Common myeloid progenitor, CD34-positive (primary cell): ENCODE measurements around the gene SAG.

Source experiments
- CTCF ChIA-PET: fragments of 350-600 bp; sonication (Branson Sonifier 250); formaldehyde crosslinking; loops from one replicate; lab custom pipeline; 2021; ENCODE audit warnings: antibody characterized with exemption; lab: Charles Lee
- POLR2A ChIA-PET: fragments of 350-600 bp; sonication (Branson Sonifier 250); formaldehyde crosslinking; loops from one replicate; lab custom pipeline; 2021; ENCODE audit warnings: antibody characterized with exemption; lab: Charles Lee
- DNase-seq, 3 donors: peaks; one replicate each; pipeline versions ENCODE4 v3.0.0 to v3.0.0-alpha.2; 2013
- H3K27ac ChIP-seq, 2 experiments: 1 replicate in 1 of 2; 2 replicates in 1 of 2; pipeline ENCODE4 v1.7.0; 2013; ENCODE audit warnings: inconsistent platforms in 2 of 2, low read length in 2 of 2, mild to moderate bottlenecking in 2 of 2, low read depth in 1 of 2, moderate library complexity in 1 of 2; ENCODE audit not compliant: severe bottlenecking in 2 of 2, insufficient read depth in 1 of 2, poor library complexity in 1 of 2
- H3K27me3 ChIP-seq, 5 experiments: replicated peaks in 2 of 5; 1 replicate in 3 of 5; 2 replicates in 2 of 5; pipeline versions ENCODE4 v1.6.1 to v1.7.0; 2013; ENCODE audit warnings: low read length in 4 of 5, mild to moderate bottlenecking in 2 of 5, moderate library complexity in 2 of 5, inconsistent platforms in 1 of 5; ENCODE audit not compliant: insufficient read depth in 5 of 5, control insufficient read depth in 4 of 5
- H3K36me3 ChIP-seq, 4 experiments: 1 replicate in 2 of 4; 2 replicates in 2 of 4; pipeline versions ENCODE4 v1.6.1 to v1.7.0; 2013; ENCODE audit warnings: low read length in 3 of 4, control low read depth in 1 of 4, mild to moderate bottlenecking in 1 of 4; ENCODE audit not compliant: control insufficient read depth in 4 of 4, insufficient read depth in 4 of 4
- H3K4me1 ChIP-seq, 4 experiments: 1 replicate in 3 of 4; 2 replicates in 1 of 4; pipeline versions ENCODE4 v1.6.1 to v1.7.1; 2013; ENCODE audit warnings: low read length in 3 of 4, mild to moderate bottlenecking in 3 of 4, control low read depth in 1 of 4, inconsistent platforms in 1 of 4, moderate library complexity in 1 of 4; ENCODE audit not compliant: control insufficient read depth in 4 of 4, insufficient read depth in 4 of 4; ENCODE audit errors: control extremely low read depth in 1 of 4
- H3K4me3 ChIP-seq, 7 experiments: 1 replicate in 4 of 7; 2 replicates in 3 of 7; pipeline versions ENCODE4 v1.5.1 to v1.7.0; 2013; ENCODE audit warnings: mild to moderate bottlenecking in 7 of 7, low read length in 6 of 7, moderate library complexity in 6 of 7, inconsistent platforms in 2 of 7, low read depth in 2 of 7, control low read depth in 1 of 7; ENCODE audit not compliant: insufficient read depth in 4 of 7, control insufficient read depth in 1 of 7; ENCODE audit errors: extremely low read depth in 1 of 7
- H3K9me3 ChIP-seq, 5 experiments: 1 replicate in 4 of 5; 2 replicates in 1 of 5; pipeline versions ENCODE4 v1.6.1 to v1.7.1; 2013; ENCODE audit warnings: low read length in 4 of 5, mild to moderate bottlenecking in 2 of 5, inconsistent platforms in 1 of 5, low read depth in 1 of 5, moderate library complexity in 1 of 5; ENCODE audit not compliant: control insufficient read depth in 4 of 5, insufficient read depth in 2 of 5; ENCODE audit errors: control extremely low read depth in 1 of 5
- WGBS: methylation state at CpG from one replicate; pipeline ENCODE4 v1.1.5; 2013; ENCODE audit not compliant: insufficient coverage; 5-methylcytosine and 5-hydroxymethylcytosine counted together

SAG gene

DNA sequence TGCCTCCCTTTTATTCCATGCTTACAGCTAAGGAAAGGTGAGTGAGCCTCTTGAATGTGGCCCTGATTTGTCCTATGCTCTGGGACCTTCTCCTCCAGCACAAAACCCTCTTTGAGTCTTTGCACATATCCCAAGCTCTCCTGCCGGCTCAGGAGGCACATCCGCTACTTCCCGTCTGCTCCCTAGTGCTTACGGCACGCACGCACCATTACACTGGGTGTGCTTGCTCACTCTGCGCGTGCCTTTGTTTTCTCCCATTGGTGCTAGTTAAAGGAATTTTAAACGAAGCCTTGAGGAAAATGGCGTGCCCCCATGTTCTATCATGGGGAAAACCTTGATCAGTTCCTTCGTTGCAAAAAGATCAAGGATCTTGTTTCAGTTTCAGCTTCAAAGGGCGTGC is 38.8 kb downstream of the SAG start:
- WGBS: 98% methylated on average over 12 of the region's 12 CpGs
- ChIA-PET POLR2A (no interaction called here), CTCF (interaction anchor here (1.4 to 2.2 kb wide), 3 partner anchors 9 to 14 kb away, joined by 5 to 6 read pairs (median 5); no protein-coding TSS in a partner anchor)
- Histone ChIP-seq H3K9me3 (no peaks in the 10 kb centered on the region), H3K27ac (no peak overlapping the region), H3K4me1 (peaks cover 20 to 29% (median 26%) of the 10 kb centered on the region in 4 experiments), H3K4me3 (no peak overlapping the region), H3K36me3 (no peaks in the 10 kb centered on the region), H3K27me3 (peaks cover 0 to 2% (median 0%) of the 10 kb centered on the region in 5 experiments)
- no peak for DNase-seq

DNA sequence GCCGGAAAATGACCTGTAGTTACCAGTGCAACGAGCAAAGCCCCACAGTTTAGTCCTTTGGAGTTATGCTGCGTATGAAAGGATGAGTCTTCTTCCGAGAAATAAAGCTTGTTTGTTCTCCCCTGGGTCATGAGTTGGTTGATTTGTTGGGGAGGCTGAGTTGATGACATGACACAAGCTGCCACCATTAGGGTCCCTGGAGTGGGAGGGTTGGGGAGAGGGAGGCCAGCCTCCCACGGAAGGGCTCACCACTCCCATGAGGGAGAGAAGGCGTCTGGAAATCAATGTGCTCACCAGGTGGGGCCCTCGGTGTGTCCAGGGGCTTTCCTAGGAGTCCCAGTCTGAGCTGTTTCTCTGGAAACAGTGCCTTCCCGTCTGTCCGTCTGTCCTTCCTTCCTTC is 39.3 kb downstream of the SAG start:
- Histone ChIP-seq H3K27me3 (peaks cover 0 to 2% (median 0%) of the 10 kb centered on the region in 5 experiments), H3K27ac (no peak overlapping the region), H3K9me3 (no peaks in the 10 kb centered on the region), H3K4me1 (peaks cover 21 to 31% (median 29%) of the 10 kb centered on the region in 4 experiments), H3K4me3 (no peak overlapping the region), H3K36me3 (no peaks in the 10 kb centered on the region)
- ChIA-PET CTCF (interaction anchor here (1.4 to 2.2 kb wide), 3 partner anchors 9 to 15 kb away, joined by 5 to 6 read pairs (median 5); no protein-coding TSS in a partner anchor), POLR2A (no interaction called here)
- WGBS: 100% methylated on average over 8 of the region's 9 CpGs
- no peak for DNase-seq

- H3K27me3 ChIP-seq: peaks cover 0 to 2% (median 0%) of the 10 kb centered on the region in 5 experiments
- H3K27ac ChIP-seq: no peak overlapping the region
- ChIA-PET CTCF (interaction anchor here (0.9 to 1.7 kb wide), 4 partner anchors 15 to 37 kb away, joined by 3 to 5 read pairs (median 4); no protein-coding TSS in a partner anchor), POLR2A (interaction anchor here (1.0 kb wide), 1 partner anchor 18 kb away, joined by 4 read pairs; no protein-coding TSS in a partner anchor)
- H3K4me3 ChIP-seq: peak overlapping the region in 3 of 7 experiments; percentile 3 to 46 (median 16)
- H3K4me1 ChIP-seq: peaks cover 21 to 47% (median 41%) of the 10 kb centered on the region in 4 experiments
- H3K9me3 ChIP-seq: no peaks in the 10 kb centered on the region
- 53% methylated on average over 5 of the region's 15 CpGs for WGBS
- H3K36me3 ChIP-seq: no peaks in the 10 kb centered on the region
- peak in 2 of 3 donors; percentile 85 to 89 for DNase-seq
Measured at GRCh38 chr2:233349005-233349998, 41.7 kb downstream of the SAG start.

DNA sequence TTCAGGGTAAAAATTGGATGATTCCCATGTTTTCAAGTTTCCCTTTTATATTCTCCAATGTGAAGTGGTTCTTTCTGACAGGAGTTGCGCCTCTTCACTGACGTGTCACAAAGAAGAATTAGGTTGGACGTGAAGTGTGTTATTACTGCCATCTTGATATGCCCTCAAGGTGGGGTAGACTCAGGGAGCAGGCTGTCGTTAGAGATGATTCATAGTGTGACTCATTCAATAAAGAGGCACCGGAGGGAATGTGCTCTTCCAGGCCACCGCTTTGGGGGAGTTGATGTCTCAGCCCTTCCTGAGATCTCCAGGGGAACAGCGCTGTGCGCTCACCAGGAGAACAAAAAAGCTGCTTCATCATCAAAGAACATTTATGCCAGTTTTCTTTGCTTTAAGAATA is 43.1 kb downstream of the SAG start:
- DNase-seq: peak; percentile 62 to 85 (median 79)
- H3K4me1 ChIP-seq: peaks cover 28 to 57% (median 49%) of the 10 kb centered on the region in 4 experiments
- H3K27ac ChIP-seq: no peak overlapping the region
- no peaks in the 10 kb centered on the region for H3K36me3 ChIP-seq
- ChIA-PET CTCF (interaction anchor here (0.7 to 1.7 kb wide), 2 partner anchors 17 to 408 kb away, joined by 3 to 4 read pairs; no protein-coding TSS in a partner anchor), POLR2A (no interaction called here)
- peaks cover 0 to 2% (median 0%) of the 10 kb centered on the region in 5 experiments for H3K27me3 ChIP-seq
- no peak overlapping the region for H3K4me3 ChIP-seq
- H3K9me3 ChIP-seq: no peaks in the 10 kb centered on the region
- WGBS: 53% methylated on average over 8 of the region's 8 CpGs

GRCh38 chr2:233351423-233351822 is 43.8 kb downstream of the SAG start:
- no peaks in the 10 kb centered on the region for H3K36me3 ChIP-seq
- CTCF ChIA-PET: interaction anchor here (1.0 kb wide), 1 partner anchor 11 kb away, joined by 3 read pairs; no protein-coding TSS in a partner anchor
- no peaks in the 10 kb centered on the region for H3K9me3 ChIP-seq
- DNase-seq: no peak
- no peak overlapping the region for H3K27ac ChIP-seq
- 91% methylated on average over 4 of the region's 7 CpGs for WGBS
- POLR2A ChIA-PET: no interaction called here
- H3K27me3 ChIP-seq: peaks cover 0 to 2% (median 0%) of the 10 kb centered on the region in 5 experiments
- no peak overlapping the region for H3K4me3 ChIP-seq
- peaks cover 34 to 64% (median 53%) of the 10 kb centered on the region in 4 experiments for H3K4me1 ChIP-seq

GRCh38 chr2:233352141-233352842 is 44.7 kb downstream of the SAG start:
- WGBS: 96% methylated on average over 24 of the region's 25 CpGs
- POLR2A ChIA-PET: no interaction called here

More at GRCh38 chr2:233352141-233352842, 44.7 kb downstream of the SAG start:
- DNase-seq: no peak
- H3K36me3 ChIP-seq: no peaks in the 10 kb centered on the region
- no peak overlapping the region for H3K27ac ChIP-seq
- H3K4me3 ChIP-seq: no peak overlapping the region
- no peaks in the 10 kb centered on the region for H3K9me3 ChIP-seq
- H3K27me3 ChIP-seq: peaks cover 0 to 2% (median 0%) of the 10 kb centered on the region in 5 experiments
- CTCF ChIA-PET: interaction anchor here (1.0 kb wide), 1 partner anchor 12 kb away, joined by 3 read pairs; no protein-coding TSS in a partner anchor
- peaks cover 38 to 70% (median 56%) of the 10 kb centered on the region in 4 experiments for H3K4me1 ChIP-seq
